LNCAP (cell line): ENCODE results near the gene TRIM27.

Experiments
- TF ChIP-seq, protein P1 (sequence below): fragments of 450-650 bp; IDR thresholded peaks from 2 replicates; pipeline ENCODE4 v1.5.1; 2017; ENCODE audit warnings: mild to moderate bottlenecking

Gene TRIM27

DNA sequence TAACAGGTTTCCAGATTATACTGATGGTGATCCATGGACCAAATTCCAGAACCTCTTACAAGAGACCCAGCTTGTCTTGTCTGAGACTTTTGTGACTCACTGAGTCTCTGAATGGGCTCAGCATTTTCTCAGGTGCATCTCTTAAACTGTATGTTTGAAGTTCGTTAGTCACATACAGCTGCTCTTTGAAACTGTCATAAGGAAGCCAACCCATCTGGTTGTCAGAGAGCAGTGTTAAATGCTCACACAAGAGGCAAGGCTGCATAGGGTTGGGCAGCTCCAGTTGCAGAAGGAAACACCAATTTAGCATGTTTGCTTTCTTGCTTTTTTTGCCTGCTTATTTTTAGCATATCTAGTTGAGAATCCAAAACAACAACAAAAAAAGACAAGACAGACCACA lies 47.1 kb downstream of the TRIM27 start:
- TF ChIP-seq, protein P1, sequence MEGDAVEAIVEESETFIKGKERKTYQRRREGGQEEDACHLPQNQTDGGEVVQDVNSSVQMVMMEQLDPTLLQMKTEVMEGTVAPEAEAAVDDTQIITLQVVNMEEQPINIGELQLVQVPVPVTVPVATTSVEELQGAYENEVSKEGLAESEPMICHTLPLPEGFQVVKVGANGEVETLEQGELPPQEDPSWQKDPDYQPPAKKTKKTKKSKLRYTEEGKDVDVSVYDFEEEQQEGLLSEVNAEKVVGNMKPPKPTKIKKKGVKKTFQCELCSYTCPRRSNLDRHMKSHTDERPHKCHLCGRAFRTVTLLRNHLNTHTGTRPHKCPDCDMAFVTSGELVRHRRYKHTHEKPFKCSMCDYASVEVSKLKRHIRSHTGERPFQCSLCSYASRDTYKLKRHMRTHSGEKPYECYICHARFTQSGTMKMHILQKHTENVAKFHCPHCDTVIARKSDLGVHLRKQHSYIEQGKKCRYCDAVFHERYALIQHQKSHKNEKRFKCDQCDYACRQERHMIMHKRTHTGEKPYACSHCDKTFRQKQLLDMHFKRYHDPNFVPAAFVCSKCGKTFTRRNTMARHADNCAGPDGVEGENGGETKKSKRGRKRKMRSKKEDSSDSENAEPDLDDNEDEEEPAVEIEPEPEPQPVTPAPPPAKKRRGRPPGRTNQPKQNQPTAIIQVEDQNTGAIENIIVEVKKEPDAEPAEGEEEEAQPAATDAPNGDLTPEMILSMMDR, result no peak

DNA sequence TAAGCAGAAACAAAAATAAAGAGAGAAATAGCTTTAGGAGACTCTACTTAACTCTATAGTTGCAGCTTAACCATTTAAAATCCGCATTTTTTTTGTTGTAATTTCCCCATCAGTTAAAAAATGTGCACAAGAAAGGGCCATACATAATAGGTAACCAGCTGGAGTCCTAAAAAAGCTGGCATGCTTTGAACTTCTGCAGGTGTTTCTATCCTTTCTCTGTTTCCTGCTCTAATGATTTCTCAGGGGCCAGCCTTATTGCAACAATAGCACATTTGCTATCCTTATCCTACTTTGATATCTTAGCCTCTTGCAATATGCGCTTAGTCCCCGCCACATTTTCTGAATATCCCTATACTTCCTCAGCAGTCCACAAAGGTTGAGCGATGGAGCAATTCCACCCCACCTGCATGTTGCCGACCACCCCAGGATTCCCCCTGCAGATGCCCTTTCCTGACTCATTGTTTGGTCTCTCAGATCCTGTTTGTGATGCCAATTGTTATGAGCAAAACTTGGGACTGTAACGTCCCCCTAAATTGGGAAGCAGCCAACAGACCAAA lies 48.5 kb downstream of the TRIM27 start:
- TF ChIP-seq, protein P1, result no peak

DNA sequence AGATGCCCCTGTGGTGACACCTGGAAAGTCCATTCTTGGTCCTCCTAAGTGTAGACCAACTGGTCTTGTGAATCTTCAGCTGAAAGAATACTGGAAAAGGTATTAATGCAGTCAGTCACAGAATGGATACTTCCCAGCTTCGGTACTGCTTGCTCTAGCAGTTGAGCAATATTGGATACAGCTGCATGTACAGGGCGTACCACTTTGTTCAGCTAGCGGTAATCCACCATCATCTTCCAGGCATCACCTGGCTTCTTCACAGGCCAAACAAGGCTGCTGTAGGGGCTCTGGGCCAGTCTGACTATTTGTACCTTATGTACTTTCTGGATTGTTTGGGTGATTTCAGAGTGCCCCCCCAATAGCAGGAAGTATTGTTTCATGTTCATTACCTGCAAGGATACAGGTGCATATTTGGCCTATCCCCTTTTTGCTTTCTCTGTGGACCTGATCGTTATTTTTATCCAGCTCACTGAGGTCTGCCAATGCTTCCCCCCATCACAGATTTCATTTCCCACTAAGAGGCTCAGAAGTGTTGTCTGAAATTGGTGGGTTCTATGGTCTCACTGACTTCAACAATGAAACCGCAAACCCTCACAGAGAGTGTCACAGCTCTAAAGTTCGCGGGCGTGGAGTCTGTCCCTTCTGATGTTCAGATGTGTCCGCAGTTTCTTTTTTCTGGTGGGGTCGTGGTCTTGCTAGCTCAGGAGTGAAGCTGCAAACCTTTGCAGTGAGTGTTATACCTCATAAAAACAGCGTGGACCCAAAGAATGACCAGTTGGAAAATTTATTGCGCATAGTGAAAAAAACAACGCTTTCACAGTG lies 52.2 kb downstream of the TRIM27 start:
- TF ChIP-seq, protein P1, result no peak

DNA sequence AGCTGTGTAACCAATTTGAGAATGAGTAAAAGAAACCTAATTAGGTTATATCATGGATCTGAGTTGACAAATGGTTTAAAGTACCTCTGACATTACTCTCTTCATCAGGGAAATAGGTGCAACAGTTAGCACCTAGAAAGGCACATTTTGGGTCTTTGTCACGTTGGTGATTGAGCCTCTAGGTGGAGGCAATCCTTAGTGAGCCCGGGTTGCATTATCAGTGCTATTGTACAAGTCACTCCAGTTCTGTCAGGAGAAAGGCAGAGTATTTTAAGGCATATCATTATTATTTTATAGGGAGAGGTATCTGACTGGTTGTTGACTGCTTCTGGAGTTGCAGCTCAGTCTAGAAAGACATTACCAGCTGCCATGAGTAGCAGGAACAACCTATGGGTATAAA lies 54.9 kb downstream of the TRIM27 start:
- TF ChIP-seq, protein P1, result no peak

DNA sequence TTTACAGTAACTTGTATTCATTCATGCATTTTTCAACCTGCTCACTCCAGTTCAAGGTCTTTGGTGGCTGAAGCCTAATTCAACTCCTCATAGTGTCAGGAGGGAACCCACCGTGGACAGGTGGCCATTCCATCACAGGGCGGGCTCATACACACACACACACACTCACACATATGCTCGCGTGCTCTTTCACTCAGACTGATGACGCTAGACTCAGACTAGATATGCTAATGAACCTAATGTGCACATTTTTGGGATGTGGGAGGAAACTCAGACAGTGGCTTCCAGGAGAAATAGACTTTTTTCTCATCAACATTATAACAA lies 56.7 kb downstream of the TRIM27 start:
- TF ChIP-seq, protein P1, result no peak

DNA sequence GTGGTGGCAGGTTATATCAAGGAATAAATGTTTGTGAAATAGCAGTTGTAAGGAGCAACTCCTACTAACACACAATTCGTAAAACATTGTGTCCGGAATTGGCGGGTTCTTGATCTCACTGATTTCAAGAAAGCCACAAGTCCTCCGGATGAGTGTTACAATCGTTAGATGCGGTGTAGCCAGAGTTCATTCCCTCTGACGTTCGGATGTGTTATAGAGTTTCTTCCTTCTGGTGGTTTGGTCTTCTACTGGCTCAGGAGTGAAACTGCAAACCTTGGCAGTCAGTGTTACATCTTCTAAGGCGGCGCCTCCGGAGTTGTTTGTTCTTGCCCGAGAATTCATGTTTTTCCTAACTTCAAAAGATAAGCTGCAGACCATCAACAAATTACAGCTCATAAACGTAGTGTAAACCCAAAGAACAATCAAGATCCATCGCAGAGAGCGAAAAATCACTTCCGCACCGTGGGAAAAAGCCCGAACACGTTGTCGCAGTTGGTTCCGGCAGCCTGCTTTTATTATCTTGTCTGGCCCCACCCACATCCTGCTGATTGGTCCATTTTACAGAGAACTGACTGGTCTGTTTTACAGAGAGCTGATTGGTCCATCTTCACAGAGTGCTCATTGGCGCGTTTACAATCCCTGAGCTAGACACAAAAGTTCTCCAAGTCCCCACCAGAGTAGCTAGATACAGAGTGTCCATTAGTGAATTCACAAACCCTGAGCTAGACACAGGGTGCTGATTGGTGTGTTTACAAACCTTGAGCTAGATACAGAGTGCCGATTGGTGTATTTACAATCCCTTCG lies 58.2 kb downstream of the TRIM27 start:
- TF ChIP-seq, protein P1, result no peak

DNA sequence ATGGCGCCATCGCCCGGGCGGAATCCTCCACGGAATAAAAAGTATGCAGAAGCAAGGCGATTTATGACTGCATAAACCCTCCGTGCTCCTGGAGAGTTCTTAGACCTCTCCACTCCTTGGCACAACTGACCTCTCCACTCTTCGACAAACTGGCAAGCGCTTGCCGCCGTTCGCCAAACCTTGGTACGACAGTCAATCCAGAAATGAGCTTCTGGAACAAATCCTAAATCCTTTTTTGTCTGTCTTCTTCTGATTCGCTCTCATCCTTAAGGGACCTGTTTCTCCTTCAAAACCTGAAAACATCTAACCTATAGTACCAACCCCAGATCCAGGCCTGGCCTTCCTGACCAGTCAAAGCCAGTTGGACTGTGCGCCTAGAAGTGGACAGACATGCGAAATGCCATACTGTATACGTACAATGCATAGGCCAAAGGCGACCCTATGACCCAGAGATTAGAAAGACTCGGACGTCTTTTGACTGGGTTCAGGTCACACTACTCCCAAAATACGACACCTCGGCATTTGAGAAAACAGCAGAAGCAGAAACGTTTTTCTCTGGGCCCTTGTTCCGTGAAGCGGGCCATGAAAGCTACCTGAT lies 59.4 kb downstream of the TRIM27 start:
- TF ChIP-seq, protein P1, result peak; percentile 49; the same call in 1 of the 2 replicates
